SIG-M5 treated with dmso at 0.1 percent for 504 hours (cell line): ENCODE data around the gene BAK1.

Experiments used
- DNase-seq: peaks from one replicate; lab custom pipeline; 2025; ENCODE audit not compliant: unreplicated experiment; lab: John Stamatoyannopoulos, UW

BAK1 gene

DNA sequence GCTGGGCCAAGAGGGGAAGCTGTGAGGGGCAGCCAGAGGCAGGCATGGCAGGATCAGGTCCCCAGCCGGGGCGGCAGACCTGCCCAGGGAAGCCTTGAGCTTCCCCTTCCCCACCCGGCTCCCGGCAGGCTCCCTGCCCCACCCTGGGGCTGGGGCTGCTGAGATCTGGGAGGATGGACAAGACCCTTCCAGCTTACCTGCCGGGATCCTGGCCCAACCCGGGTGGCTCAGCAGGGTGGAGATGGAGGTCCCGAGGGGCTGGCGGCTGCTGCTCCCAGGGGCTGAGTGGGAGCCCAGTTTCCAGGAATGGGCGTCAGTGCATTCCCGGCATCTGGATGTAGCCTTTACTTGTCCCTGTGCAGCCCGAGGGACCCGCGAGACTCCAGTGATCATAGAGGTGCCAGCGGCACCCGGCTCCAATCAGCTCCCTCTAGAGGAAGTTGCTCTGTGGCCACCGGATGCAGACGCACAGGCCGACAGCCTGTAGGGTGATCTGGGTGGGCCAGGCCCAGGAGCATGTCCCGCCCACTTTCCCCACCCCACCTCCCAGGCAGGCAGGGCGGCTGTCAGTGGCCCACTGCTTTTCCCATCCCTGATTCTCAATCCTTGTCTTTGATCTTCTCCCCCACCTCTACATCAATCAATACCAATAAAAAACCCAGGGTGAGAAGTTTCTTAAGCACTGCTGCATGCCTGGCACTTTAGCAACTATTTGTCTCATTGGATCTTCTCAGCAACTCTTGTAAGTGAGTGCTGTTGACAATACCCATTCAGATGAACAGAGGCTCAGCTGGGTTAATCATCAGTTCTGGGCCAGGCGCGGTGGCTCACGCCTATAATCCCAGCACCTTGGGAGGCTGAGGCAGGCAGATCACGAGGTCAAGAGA is at the start of gene BAK1:
TSS of gene BAK1 (minus strand) at position 449 of the 887 bp plus-strand sequence. CDS start 2,672 bp downstream, outside the sequence.
- DNase-seq, result peak; percentile 86

DNA sequence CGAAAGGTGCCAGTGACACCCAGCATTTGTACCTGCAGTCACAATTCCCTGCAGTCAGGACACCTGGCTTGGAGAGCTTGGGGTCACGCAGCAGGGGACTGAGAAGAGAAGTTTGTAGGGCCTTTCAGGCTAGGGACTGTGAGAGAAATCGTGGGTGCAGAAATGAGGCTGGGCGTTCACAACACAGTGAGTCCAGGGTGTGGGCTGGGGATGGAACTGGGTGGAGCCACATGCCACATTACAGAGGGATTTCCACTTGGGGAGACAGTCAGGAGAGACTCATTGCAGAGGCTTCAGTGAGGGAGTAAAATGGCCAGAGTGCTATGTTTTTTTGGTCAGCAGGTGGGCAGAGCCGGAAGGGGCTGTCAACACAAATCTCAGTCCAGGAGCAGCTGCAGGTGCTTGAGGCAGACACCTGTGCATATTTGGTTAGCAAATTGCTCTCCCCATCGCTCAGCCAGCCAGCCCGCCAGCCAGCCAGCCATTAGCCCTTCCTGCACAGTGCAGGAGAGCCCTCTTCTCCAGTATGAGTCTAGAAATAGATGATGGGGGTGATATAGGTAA is 48.4 kb upstream of the BAK1 start:
- no peak for DNase-seq

DNA sequence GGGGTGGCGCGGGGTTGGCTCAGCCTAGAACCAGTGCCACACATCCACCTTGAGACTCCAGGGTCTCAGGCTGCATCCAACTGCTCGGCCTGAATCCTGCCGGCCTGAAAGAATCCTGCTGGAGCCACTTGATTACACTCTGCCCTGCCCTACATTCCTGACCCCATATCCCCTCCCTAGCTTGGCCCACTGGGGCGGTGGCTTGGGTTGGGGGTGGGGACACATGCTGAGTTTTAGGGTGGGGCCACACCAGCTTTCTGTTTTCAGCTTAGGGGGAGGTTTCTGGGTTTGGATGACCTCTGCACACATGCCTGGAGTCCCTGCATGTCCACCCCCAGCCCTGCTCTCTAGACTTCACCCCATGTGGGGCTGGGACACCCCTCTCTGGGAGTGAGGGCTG is 47.8 kb upstream of the BAK1 start:
- DNase-seq, result no peak

DNA sequence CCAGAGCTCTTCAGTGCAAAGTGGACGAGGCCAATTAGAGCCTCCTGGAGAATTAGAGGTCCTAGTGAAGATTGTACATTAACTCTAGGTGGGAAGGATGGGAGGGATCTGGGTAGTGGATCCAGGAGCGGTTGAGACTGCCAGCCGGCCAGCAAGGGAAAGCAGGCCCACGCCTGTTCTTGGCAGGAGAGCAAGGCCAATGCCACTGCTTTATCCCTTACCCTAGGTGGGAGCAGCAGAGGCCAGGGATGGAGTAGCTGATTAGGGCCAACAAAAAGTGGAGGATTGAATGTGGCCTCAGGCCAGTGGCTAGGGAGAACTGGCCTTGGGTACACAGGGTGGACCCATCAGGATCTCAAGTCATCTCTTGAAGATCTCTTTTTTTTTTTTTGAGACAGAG is 44.8 kb upstream of the BAK1 start:
- DNase-seq, result no peak

DNA sequence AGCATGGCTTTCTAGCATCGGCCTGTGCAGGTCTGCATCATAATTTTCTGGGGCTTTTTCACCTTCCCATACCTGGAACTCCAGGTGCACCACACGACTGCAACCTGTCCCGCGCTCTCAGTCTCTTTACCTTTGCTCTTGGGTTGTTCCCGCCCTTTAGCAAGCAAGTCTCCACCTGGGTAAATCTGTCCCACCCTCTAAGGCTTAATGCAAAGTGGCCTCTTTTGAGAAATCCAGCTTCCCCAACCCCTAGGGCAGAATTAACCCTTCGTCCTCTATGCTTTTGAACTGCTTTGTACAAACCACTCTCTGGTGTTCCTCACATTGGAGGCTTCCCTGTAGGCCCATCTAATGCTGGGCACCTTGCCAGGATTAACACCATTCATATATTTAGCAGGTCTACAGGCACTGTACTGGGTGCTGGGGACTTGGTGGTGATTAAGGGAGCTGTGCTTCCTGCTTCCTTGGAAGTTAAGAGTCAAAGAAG is 43.9 kb upstream of the BAK1 start:
- DNase-seq, result no peak

DNA sequence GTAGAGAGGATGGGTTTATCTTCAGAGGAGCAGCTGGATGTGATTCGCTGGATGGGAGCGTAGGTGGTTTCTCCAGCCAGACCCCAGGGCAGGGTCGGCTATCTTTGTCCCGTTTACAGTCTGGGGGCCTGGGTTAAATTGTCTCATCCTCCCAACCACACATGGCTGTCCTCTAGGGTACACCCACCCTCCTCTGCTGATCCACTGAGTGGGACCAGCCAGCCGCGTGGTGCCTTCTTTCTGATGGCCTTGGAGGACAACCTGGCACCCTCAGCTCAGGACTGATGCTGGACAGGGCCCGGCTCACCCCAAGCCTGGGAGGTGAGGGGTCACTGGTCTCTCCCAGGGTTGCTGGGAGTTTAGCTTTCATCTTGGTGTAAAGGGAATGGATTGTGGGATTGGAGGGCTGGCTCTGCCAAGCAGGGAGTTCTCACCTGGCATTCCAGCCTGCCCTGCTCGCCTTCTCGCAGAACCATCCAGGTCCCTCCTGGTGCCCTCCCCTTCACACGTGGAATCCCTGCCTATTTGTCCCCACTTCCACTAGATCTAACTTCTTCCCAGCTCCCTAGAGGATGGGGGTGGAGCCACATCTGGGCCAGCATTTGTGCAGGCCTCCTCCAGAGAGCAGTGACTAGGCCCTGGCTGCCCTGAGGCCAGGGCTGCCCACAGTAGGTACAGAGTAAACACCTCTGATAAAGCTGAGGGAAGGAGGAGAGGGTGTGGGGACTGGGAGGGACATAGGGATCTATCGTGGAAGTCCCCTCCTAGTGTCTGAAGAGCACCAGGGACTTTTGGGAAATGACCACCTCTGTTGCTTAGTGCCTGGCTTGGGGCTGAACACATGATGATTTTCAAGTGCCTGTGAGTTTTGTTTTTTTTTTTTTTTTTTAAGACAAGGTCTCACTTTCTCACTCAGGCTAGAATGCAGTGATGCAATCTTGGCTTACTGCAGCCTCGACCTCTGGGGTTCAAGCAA is 42.7 kb upstream of the BAK1 start:
- no peak for DNase-seq

DNA sequence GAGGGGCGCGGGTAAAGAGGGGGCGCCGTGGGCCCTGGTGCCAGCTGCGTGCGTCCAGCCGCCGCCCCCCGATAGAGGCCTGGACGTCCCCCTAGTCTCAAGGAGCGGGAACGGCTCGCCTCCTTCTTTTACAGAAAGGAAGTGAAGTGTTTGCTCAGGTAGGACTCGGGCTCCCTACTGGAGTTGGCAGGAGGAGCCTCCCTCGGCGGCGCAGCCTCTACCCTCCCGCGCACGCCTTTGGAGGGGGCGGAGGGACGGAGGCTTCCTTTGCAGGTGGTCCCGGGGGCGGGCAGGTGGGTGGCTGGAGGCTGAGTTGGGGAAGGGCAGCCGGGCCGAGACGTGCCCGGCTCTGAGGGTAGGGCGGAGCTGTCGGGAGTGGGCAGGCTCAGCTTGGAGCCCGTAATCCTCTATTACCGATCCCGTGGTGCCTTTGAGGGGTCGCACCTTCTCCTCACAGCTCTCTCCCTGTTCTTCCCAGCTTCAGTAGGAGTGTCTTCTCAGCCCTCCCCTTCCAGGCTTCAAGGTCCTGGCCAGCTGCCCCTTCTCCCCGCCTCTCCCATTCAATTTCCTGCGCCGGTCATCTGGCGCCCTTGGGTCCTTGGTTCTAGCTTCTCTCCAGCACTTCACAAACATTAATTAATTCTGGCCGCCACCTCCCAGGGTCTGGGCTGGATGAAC is 41.8 kb upstream of the BAK1 start:
- no peak for DNase-seq

DNA sequence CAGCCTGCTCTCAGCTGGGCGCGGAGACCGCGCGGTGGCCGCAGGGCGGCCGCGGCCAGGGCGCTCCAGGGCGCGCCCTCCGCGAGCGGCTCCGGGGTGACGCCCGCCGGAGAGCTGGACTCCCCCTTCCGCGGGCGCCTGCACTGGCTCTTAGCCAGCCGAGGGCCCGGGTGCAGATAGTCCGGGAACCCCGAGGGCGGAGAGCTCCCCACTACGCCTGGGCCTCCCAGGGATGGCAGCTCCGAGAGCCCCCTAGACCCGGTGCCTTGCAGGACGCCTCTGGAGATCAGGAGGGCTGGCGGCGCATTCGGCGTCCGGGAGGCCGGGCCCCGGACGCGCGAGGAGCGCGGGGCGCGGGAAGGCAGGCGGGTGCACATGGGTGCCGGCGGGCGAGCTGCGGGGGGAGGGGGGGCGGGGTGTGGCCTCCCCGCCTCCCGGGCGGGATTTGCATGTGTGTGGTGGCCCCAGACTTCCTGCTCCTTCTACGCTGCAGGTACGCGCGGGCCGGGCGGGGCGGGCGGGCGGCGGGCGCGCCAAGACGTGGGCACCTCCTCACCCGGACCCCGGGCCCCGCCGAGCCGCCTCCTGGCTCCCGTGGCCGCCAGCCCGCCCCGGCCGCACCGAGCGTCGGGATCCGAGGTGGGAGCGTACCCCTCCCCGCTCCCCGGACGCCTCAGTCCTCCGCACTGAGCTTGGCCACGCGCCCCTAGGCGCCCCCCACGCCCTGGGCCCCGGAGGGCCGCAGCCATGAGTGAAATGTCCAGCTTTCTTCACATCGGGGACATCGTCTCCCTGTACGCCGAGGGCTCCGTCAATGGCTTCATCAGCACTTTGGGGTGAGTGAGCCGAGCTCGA is 41.0 kb upstream of the BAK1 start, which contains the start of gene ITPR3:
TSS of gene ITPR3 (plus strand) at position 467 of the 855 bp plus-strand sequence. CDS start at position 748, 281 bp downstream.
- peak; percentile 44 for DNase-seq

DNA sequence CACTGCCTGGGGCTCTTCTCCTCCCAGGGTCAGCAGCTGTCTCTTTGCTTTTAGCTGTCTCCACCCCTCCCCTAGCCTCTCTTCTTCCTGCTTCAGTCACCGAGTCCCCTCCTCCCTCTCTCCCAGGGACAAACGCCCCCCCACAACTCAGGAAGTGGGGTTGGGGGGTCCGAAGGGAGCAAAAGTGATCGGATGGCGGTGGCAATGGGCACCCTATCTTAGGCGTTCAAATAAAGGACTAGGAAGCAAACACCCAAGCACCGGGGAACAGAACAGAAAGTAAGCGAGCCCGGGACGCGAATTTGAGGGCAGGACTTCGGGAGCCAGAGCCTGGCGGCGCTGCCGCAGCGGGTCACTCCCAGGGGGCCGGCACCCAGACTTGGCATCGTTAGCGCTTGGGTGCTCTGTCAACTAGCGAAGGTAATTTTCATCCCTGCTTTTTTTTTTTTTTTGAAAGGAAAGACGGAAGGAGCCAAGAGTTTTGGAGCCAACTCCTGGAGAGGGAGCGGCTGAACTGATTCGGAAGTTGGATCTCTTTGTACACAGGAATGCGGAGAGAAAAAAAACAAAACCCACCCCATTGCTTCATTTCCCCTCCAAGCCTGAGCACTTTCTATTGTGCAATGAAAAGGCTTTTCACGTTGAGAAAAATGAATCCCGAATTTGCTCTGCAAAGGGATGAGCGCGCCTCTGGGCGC is 40.2 kb upstream of the BAK1 start:
- DNase-seq, result peak; percentile 70

DNA sequence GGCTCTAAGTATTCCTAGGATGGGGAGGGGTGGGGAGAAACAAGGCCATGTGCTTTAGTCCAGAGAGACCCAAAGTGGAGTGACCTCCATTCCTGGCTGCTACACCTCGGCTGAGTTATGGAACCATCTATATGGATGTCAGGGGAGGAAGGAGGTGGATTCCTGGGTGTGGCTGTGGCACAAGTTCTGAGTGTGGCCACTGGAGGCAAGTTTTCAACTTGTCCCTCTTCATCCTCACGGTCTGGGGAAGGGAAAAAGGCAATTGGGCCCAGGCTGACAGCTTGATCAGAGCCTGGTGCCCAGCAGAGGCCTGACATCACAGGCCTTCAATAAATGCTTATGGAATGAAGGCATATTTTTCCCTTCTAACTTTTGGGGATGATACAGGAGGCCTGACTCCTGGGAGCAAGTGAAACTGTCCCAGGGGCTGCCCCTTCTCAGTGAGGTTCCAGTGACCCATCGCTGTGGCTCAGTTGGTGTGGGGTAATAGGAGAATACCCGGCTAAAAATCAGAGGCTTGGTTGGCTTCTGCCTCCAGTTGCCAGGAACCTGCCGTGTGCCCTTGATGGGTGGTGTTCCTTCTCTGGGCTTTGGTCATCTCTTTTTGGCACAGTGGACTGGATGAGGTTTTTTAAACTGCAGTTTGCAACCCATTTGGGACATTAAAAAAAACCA is 39.2 kb upstream of the BAK1 start:
- DNase-seq, result no peak

DNA sequence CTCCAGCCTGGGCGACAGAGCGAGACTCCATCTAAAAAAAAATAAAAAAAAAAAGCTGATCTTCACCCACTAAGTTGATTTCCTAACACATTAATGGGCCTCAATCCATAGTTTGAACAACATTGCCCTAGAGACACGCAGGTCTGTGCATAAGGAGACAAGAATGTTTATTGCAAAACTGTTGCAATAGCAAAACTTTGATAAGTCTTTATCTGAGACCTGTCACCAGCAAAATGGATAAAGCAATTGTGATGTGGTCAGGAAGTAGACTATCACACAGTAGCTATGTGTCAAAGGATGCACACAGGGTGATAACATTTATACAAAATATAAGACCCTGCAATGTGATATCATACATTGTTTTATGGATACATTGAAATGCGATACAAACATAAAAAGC is 36.8 kb upstream of the BAK1 start:
- no peak for DNase-seq

DNA sequence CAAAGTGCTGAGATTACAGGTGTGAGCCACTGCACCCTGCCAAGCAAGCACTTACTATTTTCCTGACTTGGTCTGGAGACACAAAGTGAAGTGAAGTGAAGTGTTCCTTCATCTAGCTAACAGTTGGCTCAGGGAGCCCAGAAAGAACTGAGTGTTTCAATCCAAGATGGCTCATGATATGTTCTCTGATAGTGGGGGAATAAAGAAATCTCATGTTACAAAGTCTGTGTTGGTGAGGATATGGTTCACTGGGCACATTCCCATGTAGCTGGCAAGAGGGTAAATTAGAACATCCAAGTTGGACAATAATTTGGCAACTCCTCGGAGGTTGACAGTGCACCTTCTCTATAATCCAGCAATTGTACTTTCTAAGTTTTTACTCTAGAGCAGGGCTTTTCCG is 36.0 kb upstream of the BAK1 start:
- no peak for DNase-seq

DNA sequence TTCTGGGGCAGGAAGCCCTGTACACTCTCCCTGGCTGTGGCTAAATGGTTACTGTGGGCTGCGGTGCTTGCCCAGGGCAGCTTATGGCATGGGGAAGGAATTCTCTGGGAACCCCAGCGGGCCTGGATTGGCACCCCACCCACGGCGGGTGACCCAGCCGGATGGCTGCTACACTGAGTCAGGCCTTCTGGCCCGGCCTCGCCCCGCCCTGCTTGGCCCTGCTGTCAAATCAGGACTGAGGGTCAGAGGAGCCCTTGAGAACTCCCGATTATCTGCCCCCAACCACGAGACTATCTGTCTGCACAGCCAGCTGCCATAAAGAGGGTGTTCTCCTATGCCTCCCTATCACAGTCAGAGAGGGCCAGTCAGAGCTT is 33.7 kb upstream of the BAK1 start:
- no peak for DNase-seq

DNA sequence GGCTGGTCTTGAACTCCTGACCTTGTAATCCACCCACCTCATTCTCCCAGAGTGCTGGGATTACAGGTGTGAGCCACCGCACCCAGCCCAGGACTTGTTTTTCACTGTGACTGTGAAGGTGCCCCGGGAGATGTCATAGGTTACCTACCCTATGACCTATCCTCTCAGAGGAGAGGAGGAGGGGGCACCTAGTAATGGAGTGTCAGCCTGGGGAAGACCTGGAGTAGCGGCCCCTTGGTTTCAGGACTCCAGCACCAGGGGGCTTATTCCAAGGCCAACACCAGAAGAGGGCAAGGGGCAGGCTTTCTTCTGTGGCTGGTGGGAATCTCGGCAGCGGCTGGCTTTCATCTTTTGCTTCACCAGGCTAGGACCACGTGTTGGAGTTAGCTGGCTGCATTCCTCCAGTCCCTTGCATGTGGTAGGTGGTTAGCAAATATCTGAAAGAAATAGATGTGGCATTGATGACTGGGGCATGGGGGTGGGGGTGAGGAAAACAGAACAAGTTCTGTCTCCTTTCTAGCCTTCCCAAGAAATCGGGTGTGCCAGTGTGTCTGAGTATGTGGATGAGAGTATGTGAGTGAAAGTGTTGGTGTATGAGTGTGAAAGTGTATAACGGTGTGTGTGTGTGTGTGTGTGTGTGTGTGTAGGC is 33.2 kb upstream of the BAK1 start:
- DNase-seq, result no peak

DNA sequence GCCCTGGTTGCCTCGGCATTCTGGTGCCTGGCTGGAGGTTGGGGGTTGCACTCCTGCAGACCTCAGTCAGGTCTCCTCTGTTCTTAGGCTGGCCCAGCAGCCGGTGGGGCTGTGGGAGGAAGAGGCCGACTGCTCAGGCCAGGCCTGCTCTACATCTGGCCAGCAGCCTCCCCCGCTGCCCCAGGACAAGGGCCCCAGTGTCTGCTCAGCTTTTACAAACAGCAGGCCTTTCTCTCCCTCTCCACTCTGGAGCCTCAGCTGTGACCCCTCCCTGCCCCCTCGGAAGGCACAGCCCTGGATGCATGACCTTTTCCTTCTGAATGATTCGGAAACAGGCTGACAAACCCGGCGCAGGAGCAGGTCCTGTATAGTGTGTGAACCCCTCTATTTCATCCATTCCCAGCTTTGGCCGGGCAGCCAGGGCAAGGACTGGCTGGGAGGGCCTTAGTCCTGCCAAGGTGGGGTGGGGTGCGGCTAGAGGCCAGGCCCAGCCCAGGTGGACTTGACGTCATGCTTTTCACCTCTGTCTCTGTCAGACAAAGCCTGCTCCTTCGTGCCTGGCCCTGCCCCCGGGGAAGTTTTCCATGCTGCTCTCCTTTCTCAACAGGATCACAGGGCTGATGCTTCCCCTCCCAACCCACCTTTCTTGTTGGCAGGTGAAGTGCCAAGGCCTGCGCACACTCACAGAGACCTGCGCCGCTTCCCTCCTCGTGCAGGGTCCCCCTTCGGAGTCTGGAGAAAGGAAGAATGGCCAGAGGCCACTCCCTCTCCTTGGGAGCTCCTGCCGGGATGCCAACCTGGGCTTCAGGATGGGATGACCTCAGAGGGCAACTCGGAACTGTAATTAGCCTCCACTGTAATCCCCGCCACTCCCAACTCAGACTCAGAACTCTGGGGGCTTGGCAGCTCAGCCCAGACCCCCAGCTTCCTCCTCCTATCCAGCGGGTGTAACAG is 31.0 kb upstream of the BAK1 start:
- DNase-seq, result no peak

DNA sequence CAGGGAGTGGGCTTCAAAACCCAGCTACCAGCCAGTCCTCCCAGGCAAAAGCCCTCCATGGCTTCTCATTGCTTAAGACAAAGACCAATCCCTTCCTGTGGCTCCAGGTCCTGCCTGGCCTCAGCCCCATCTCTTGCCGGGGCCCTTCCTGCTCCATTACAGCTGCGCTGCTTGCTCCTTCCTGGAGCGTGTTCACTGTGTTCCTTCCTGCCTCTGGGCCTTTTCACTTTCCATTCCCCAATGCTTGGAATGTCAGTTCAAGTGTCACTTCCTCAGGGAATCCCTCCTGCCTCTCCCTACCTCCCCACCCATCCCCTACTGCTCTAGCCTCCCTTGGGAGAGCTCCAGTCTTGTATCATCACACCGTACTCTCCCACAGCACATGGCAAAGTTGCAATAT is 30.0 kb upstream of the BAK1 start:
- DNase-seq, result no peak

DNA sequence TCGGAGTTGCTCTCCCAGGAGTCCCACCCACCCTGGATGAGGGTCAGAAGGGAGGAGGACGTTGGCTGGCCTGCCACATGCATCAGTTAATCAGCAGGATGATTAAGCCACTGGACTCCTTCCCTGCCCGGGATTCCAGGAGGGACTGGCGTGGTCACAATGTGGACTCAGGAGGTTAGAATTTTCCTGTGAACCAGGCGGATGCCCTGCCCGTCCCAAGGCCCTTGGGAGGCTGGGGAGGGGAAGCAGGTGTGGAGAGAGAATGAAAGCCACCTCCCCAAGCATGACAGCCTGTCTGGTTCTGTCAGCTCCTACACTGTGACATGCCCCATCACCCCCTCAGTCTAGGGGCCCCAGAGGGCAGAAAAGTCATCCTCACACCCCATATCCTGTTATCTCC is 29.5 kb upstream of the BAK1 start:
- DNase-seq, result no peak
